A673 (cell line): ENCODE results near the gene SARNP. TPM values are rescaled to one million over a fixed set of nuclear protein-coding genes. Genes with fewer than 3 reads are reported as not detected.

ENCODE experiments used
- BruUV-seq: library from RNA; stranded (reverse); fragments of 400-500 nt; replicated peaks from 2 replicates; lab custom pipeline; 2021; lab: Mats Ljungman, UMichigan
- CTCF ChIA-PET: fragments of 300-600 bp; sonication (Branson Sonifier 250); formaldehyde crosslinking; loops from one replicate; lab custom pipeline; 2022; ENCODE audit warnings: antibody characterized with exemption; lab: Charles Lee
- POLR2A ChIA-PET: fragments of 300-600 bp; sonication (Branson Sonifier 250); formaldehyde crosslinking; loops from one replicate; lab custom pipeline; 2022; ENCODE audit warnings: antibody characterized with exemption; ENCODE audit not compliant: low non-redundant PET; lab: Charles Lee
- DNase-seq: peaks from one replicate; pipeline ENCODE4 v3.0.0-alpha.2; 2015; ENCODE audit warnings: low spot score
- H3K27ac ChIP-seq: fragments of 200-600 bp; sonication (generic); 2 replicates; pipeline ENCODE4 v1.5.1; 2016; ENCODE audit warnings: mixed run types, low read depth, mild to moderate bottlenecking, mixed read lengths, antibody characterized with exemption, low read length; ENCODE audit not compliant: poor library complexity, severe bottlenecking
- H3K27me3 ChIP-seq: fragments of 200-600 bp; sonication (generic); replicated peaks from 2 replicates; pipeline ENCODE4 v1.6.1; 2017; ENCODE audit warnings: mixed run types, low read depth, mild to moderate bottlenecking, mixed read lengths, antibody characterized with exemption, low read length; ENCODE audit not compliant: insufficient read depth, poor library complexity
- H3K36me3 ChIP-seq: fragments of 200-600 bp; sonication (generic); 2 replicates; pipeline ENCODE4 v1.6.1; 2016; ENCODE audit warnings: mixed run types, mild to moderate bottlenecking, mixed read lengths, antibody characterized with exemption, low read length; ENCODE audit not compliant: insufficient read depth, poor library complexity, severe bottlenecking
- H3K4me1 ChIP-seq: fragments of 200-600 bp; sonication (generic); 2 replicates; pipeline ENCODE4 v1.6.1; 2017; ENCODE audit warnings: mixed run types, mild to moderate bottlenecking, mixed read lengths, antibody characterized with exemption, low read length; ENCODE audit not compliant: insufficient read depth, poor library complexity, severe bottlenecking
- H3K4me3 ChIP-seq: fragments of 200-600 bp; sonication (generic); 2 replicates; pipeline ENCODE4 v1.5.1; 2016; ENCODE audit warnings: low read depth, mixed run types, mild to moderate bottlenecking, mixed read lengths, low read length; ENCODE audit not compliant: poor library complexity, severe bottlenecking
- H3K9me3 ChIP-seq: fragments of 200-600 bp; sonication (generic); 2 replicates; pipeline ENCODE4 v1.6.1; 2016; ENCODE audit warnings: mixed run types, low read depth, mild to moderate bottlenecking, mixed read lengths, antibody characterized with exemption, low read length; ENCODE audit not compliant: poor library complexity, severe bottlenecking
- CTCF ChIP-seq: fragments of 300-800, 200-600 bp; sonication (generic); conservative IDR thresholded peaks from 2 replicates; pipeline ENCODE4 v1.5.1; 2017; ENCODE audit warnings: low read depth, mild to moderate bottlenecking, antibody characterized with exemption, low read length, moderate library complexity, mixed read lengths
- EZH2 ChIP-seq: fragments of 200-600 bp; sonication (generic); IDR thresholded peaks from 2 replicates; pipeline ENCODE4 v1.6.1; 2017; ENCODE audit warnings: borderline replicate concordance, low read depth, mild to moderate bottlenecking, mixed read lengths, antibody characterized with exemption, low read length; ENCODE audit not compliant: poor library complexity, severe bottlenecking
- intact Hi-C: fragments of 100-400 bp; cut with micrococcal nuclease; formaldehyde crosslinking; loops from one replicate; pipeline ENCODE4 v1.10.0; 2022; ENCODE audit not compliant: unreplicated experiment
- total RNA-seq: library from RNA; stranded (reverse); gene quantifications from 2 replicates; pipeline ENCODE4 v1.2.3, GENCODE V29; 2021

Gene SARNP
- total RNA-seq, 1 experiment from 2014 or later, result 104 TPM

GRCh38 chr12:55708695-55709233 is 108.8 kb downstream of the SARNP start:
- Histone ChIP-seq H3K36me3 (no peaks in the 10 kb centered on the region), H3K4me3 (peak overlapping the region; percentile 58), H3K27me3 (no peaks in the 10 kb centered on the region), H3K27ac (no peak overlapping the region), H3K9me3 (no peaks in the 10 kb centered on the region), H3K4me1 (peaks cover 14% of the 10 kb centered on the region)
- intact Hi-C loops, result no loop called here
- ChIA-PET CTCF (no interaction called here), POLR2A (no interaction called here)
- TF ChIP-seq CTCF, result no peak
- no peak for TF ChIP-seq EZH2
- BruUV-seq, result no TSS peak
- no peak for DNase-seq

- intact Hi-C loops, result no loop called here
- ChIA-PET POLR2A (no interaction called here), CTCF (interaction anchor here (1.0 kb wide), 1 partner anchor 31 kb away, joined by 3 read pairs; no protein-coding TSS in a partner anchor)
These were observed 109.5 kb downstream of the SARNP start, which contains the start of gene ITGA7 for GRCh38 chr12:55707841-55708694. ITGA7 (minus strand) TSS chr12:55707904; CDS start chr12:55707682, 222 bp downstream.

More at GRCh38 chr12:55707841-55708694, 109.5 kb downstream of the SARNP start, which contains the start of gene ITGA7:
- no TSS peak for BruUV-seq
- H3K4me1 ChIP-seq, result peaks cover 14% of the 10 kb centered on the region
- no peaks in the 10 kb centered on the region for H3K36me3 ChIP-seq
- H3K27ac ChIP-seq, result no peak within 1 kb of the TSS
- TF ChIP-seq EZH2 (no peak), CTCF (no peak)
- peak; percentile 73 for DNase-seq
- no peaks in the 10 kb centered on the region for H3K27me3 ChIP-seq
- peak within 1 kb of the TSS; percentile 58 for H3K4me3 ChIP-seq
- H3K9me3 ChIP-seq, result no peaks in the 10 kb centered on the region

Other genes starting within 250 kb of the SARNP start
- gene OR2AP1, start 245.3 kb downstream of the SARNP start, total RNA-seq, result not detected in 2 replicates
- gene OR10P1, start 180.8 kb downstream of the SARNP start, total RNA-seq, result not detected in 2 replicates
- 14.7 and 21.4 TPM in 2 replicates for gene ITGA7, start 109.8 kb downstream of the SARNP start, total RNA-seq
- gene BLOC1S1, start 101.7 kb downstream of the SARNP start, total RNA-seq, result 76.0 and 86.3 TPM in 2 replicates
- 6.7 and 9.7 TPM in 2 replicates for gene RDH5, start 97.3 kb downstream of the SARNP start, total RNA-seq
- 367 and 371 TPM in 2 replicates for gene CD63, start 88.7 kb downstream of the SARNP start, total RNA-seq
- gene GDF11, start 74.6 kb downstream of the SARNP start, total RNA-seq, result 38.4 and 46.9 TPM in 2 replicates
- gene ORMDL2, start 317 bp upstream of the SARNP start, total RNA-seq, result 32.3 and 35.4 TPM in 2 replicates
- gene DNAJC14, start 11.9 kb upstream of the SARNP start, total RNA-seq, result 44.5 and 44.8 TPM in 2 replicates
- 2.2 and 2.3 TPM in 2 replicates for gene MMP19, start 25.2 kb upstream of the SARNP start, total RNA-seq
- 23.8 and 24.6 TPM in 2 replicates for gene PYM1, start 110.2 kb upstream of the SARNP start, total RNA-seq
- gene DGKA, start 113.4 kb upstream of the SARNP start, total RNA-seq, result 10.1 and 13.7 TPM in 2 replicates
- gene PMEL, start 148.3 kb upstream of the SARNP start, total RNA-seq, result 1.2 and 2.0 TPM in 2 replicates
- gene CDK2, start 149.1 kb upstream of the SARNP start, total RNA-seq, result 103 and 113 TPM in 2 replicates
- 73.9 and 78.1 TPM in 2 replicates for gene RAB5B, start 156.4 kb upstream of the SARNP start, total RNA-seq
- gene SUOX, start 179.6 kb upstream of the SARNP start, total RNA-seq, result 2.2 and 5.0 TPM in 2 replicates
- gene IKZF4, start 203.3 kb upstream of the SARNP start, total RNA-seq, result 8.8 and 9.5 TPM in 2 replicates
- 51.9 and 69.9 TPM in 2 replicates for gene RPS26, start 224.2 kb upstream of the SARNP start, total RNA-seq